Vagina (tissue), 2 donors: ENCODE data around the gene SCYL3.

Source experiments
- CTCF ChIP-seq, 3 experiments: fragments of 450-650 bp in 2 of 3; fragments of 200-600 bp in 1 of 3; sonication (generic) in 1 of 3; IDR thresholded peaks; one replicate each; pipeline ENCODE4 v1.5.1; 2017 to 2019; ENCODE audit warnings: antibody characterized with exemption in 3 of 3, mild to moderate bottlenecking in 2 of 3, moderate library complexity in 2 of 3
- POLR2A ChIP-seq, 2 donors: fragments of 450-650 bp; IDR thresholded peaks; one replicate each; pipeline ENCODE4 v1.6.1; 2017; ENCODE audit warnings: antibody characterized with exemption in 2 of 2, mild to moderate bottlenecking in 2 of 2, moderate library complexity in 2 of 2
- POLR2AphosphoS5 ChIP-seq, 2 donors: sonication (generic); formaldehyde crosslinking; IDR thresholded peaks; one replicate each; pipeline ENCODE4 v1.9.0; 2017; ENCODE audit warnings: antibody characterized with exemption in 2 of 2, mild to moderate bottlenecking in 2 of 2, low read depth in 1 of 2; ENCODE audit not compliant: insufficient read depth in 1 of 2

- TF ChIP-seq POLR2A (IDR thresholded peaks at IDR 0.05) (no peak), CTCF (IDR thresholded peaks at IDR 0.05) (peak; percentile 38 to 71 (median 51)), POLR2AphosphoS5 (IDR thresholded peaks at IDR 0.05; ENCODE audit: insufficient read depth in 1 of 2, low read depth in 1 of 2) (no peak)
Observed at GRCh38 chr1:169928438-169929209, 34.9 kb upstream of the SCYL3 start.
